ENCODE data around the gene CASKIN2.

The CASKIN2 gene

DNA sequence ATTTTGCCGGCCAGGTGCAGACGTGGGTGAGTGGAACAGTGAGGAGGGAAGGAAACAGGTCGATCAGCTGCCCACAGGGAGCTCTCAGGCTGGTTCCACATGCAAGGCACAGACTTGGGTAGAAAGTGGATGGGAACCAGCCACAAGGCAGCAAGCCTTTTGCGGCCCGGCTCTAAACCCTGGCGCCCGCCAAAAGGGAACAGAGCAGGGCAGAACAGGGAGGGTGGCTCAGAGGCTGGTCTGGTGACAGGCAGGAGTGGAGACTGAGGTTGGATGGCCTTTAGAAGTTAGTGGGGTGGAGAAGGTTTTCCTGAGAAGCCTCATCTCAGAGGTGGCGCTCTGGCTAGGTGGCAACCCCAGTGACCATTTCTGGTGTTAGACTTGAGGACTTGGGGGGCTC lies 20.5 kb upstream of the CASKIN2 start:
- Histone ChIP-seq H3K27me3 (ENCODE audit: insufficient read depth, low read length) (no peaks in the 10 kb centered on the region), H3K27ac (ENCODE audit: low read depth, low read length) (no peak overlapping the region), H4K91ac (ENCODE audit: low read depth, low read length) (no peak overlapping the region), H3K18ac (ENCODE audit: low read length) (no peak overlapping the region), H4K12ac (ENCODE audit: low read depth, low read length) (no peak overlapping the region), H3K79me2 (ENCODE audit: control insufficient read depth, insufficient read depth, low read length, poor library complexity) (no peaks in the 10 kb centered on the region), H2AK5ac (ENCODE audit: low read length) (no peak overlapping the region), H4K8ac (ENCODE audit: low read depth, low read length) (no peak overlapping the region), H3K36me3 (ENCODE audit: control insufficient read depth in 1 of 2, insufficient read depth in 2 of 2, low read length in 2 of 2) (peaks cover 2 to 6% of the 10 kb centered on the region in 2 experiments), H3K9ac (ENCODE audit: low read length) (no peak overlapping the region), H2BK120ac (ENCODE audit: insufficient read depth, low read length, poor library complexity) (no peak overlapping the region), H3K9me3 (ENCODE audit: insufficient read depth, low read depth, low read length) (peaks cover 2% of the 10 kb centered on the region), H3K4me2 (ENCODE audit: low read length) (no peak overlapping the region), H3K79me1 (ENCODE audit: low read length) (peaks cover 5% of the 10 kb centered on the region), H2AFZ (ENCODE audit: insufficient read depth, low read length, poor library complexity) (no peak overlapping the region), H3K4me3 (ENCODE audit: low read depth, low read length) (no peak overlapping the region), H2BK12ac (ENCODE audit: low read length) (no peak overlapping the region), H3K4ac (ENCODE audit: low read depth, low read length) (no peak overlapping the region), H3K14ac (ENCODE audit: low read length) (no peak overlapping the region), H3K23ac (ENCODE audit: low read length) (no peak overlapping the region), H2BK5ac (ENCODE audit: low read depth, low read length, poor library complexity) (no peak overlapping the region), H3K4me1 (ENCODE audit: control insufficient read depth in 1 of 2, insufficient read depth in 2 of 2, low read length in 2 of 2) (peaks cover 15 to 19% of the 10 kb centered on the region in 2 experiments)
- DNase-seq: no peak
- WGBS (ENCODE audit: extremely low coverage, insufficient coverage, insufficient read length): no CpG with 5 or more reads among the region's 8 CpGs

- Histone ChIP-seq H3K4me2 (ENCODE audit: low read length) (no peak overlapping the region), H4K12ac (ENCODE audit: low read depth, low read length) (no peak overlapping the region), H2BK5ac (ENCODE audit: low read depth, low read length, poor library complexity) (no peak overlapping the region), H3K4ac (ENCODE audit: low read depth, low read length) (no peak overlapping the region), H3K18ac (ENCODE audit: low read length) (no peak overlapping the region), H3K23ac (ENCODE audit: low read length) (no peak overlapping the region), H2BK12ac (ENCODE audit: low read length) (no peak overlapping the region), H2AFZ (ENCODE audit: insufficient read depth, low read length, poor library complexity) (no peak overlapping the region), H4K91ac (ENCODE audit: low read depth, low read length) (no peak overlapping the region), H3K4me1 (ENCODE audit: control insufficient read depth in 1 of 2, insufficient read depth in 2 of 2, low read length in 2 of 2) (peaks cover 8 to 14% of the 10 kb centered on the region in 2 experiments), H3K27me3 (ENCODE audit: insufficient read depth, low read length) (no peaks in the 10 kb centered on the region), H4K8ac (ENCODE audit: low read depth, low read length) (no peak overlapping the region), H3K14ac (ENCODE audit: low read length) (no peak overlapping the region), H3K36me3 (ENCODE audit: control insufficient read depth in 1 of 2, insufficient read depth in 2 of 2, low read length in 2 of 2) (peaks cover 2 to 3% of the 10 kb centered on the region in 2 experiments), H3K4me3 (ENCODE audit: low read depth, low read length) (no peak overlapping the region), H2BK120ac (ENCODE audit: insufficient read depth, low read length, poor library complexity) (no peak overlapping the region), H3K79me1 (ENCODE audit: low read length) (peaks cover under 1% of the 10 kb centered on the region), H3K9ac (ENCODE audit: low read length) (no peak overlapping the region), H2AK5ac (ENCODE audit: low read length) (no peak overlapping the region), H3K27ac (ENCODE audit: low read depth, low read length) (no peak overlapping the region), H3K9me3 (ENCODE audit: insufficient read depth, low read depth, low read length) (peaks cover under 1% of the 10 kb centered on the region), H3K79me2 (ENCODE audit: control insufficient read depth, insufficient read depth, low read length, poor library complexity) (no peaks in the 10 kb centered on the region)
- WGBS (ENCODE audit: extremely low coverage, insufficient coverage, insufficient read length): no CpG with 5 or more reads among the region's 15 CpGs
- no peak for DNase-seq
These were observed 19.8 kb upstream of the CASKIN2 start for GRCh38 chr17:75535119-75535537.

DNA sequence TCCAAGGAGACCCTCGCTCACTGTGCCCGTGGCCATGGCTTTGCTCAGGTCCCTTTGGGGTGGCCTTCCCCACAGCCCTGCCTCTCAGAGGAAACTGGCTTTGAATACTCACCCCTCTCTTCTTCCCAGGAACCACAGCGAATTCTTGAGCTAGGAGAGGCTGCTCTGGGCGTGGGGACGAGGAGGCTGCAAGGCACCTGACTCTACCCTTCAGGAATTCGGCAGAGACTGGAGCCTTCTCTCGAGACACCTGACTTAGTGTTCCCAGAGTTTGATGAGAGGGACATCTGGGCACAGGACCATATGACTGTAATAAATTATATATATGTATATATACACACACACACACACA lies 16.4 kb upstream of the CASKIN2 start:
- Histone ChIP-seq H3K79me1 (ENCODE audit: low read length) (no peaks in the 10 kb centered on the region), H2BK12ac (ENCODE audit: low read length) (no peak overlapping the region), H3K14ac (ENCODE audit: low read length) (no peak overlapping the region), H3K27me3 (ENCODE audit: insufficient read depth, low read length) (no peaks in the 10 kb centered on the region), H4K8ac (ENCODE audit: low read depth, low read length) (no peak overlapping the region), H3K36me3 (ENCODE audit: control insufficient read depth in 1 of 2, insufficient read depth in 2 of 2, low read length in 2 of 2) (peaks cover 2 to 3% of the 10 kb centered on the region in 2 experiments), H3K4me3 (ENCODE audit: low read depth, low read length) (no peak overlapping the region), H3K9ac (ENCODE audit: low read length) (no peak overlapping the region), H3K4me2 (ENCODE audit: low read length) (no peak overlapping the region), H3K4ac (ENCODE audit: low read depth, low read length) (no peak overlapping the region), H2BK120ac (ENCODE audit: insufficient read depth, low read length, poor library complexity) (no peak overlapping the region), H2AK5ac (ENCODE audit: low read length) (no peak overlapping the region), H3K4me1 (ENCODE audit: control insufficient read depth in 1 of 2, insufficient read depth in 2 of 2, low read length in 2 of 2) (peaks cover 6 to 10% of the 10 kb centered on the region in 2 experiments), H2BK5ac (ENCODE audit: low read depth, low read length, poor library complexity) (no peak overlapping the region), H3K18ac (ENCODE audit: low read length) (no peak overlapping the region), H3K27ac (ENCODE audit: low read depth, low read length) (no peak overlapping the region), H3K79me2 (ENCODE audit: control insufficient read depth, insufficient read depth, low read length, poor library complexity) (no peaks in the 10 kb centered on the region), H3K9me3 (ENCODE audit: insufficient read depth, low read depth, low read length) (no peaks in the 10 kb centered on the region), H4K12ac (ENCODE audit: low read depth, low read length) (no peak overlapping the region), H3K23ac (ENCODE audit: low read length) (no peak overlapping the region), H4K91ac (ENCODE audit: low read depth, low read length) (peak overlapping the region; percentile 20), H2AFZ (ENCODE audit: insufficient read depth, low read length, poor library complexity) (no peak overlapping the region)
- WGBS (ENCODE audit: extremely low coverage, insufficient coverage, insufficient read length): no CpG with 5 or more reads among the region's 7 CpGs
- peak; percentile 85 to 91 for DNase-seq

GRCh38 chr17:75530837-75531720 lies 15.7 kb upstream of the CASKIN2 start:
- H3K14ac ChIP-seq (ENCODE audit: low read length): no peak overlapping the region
- H3K27me3 ChIP-seq (ENCODE audit: insufficient read depth, low read length): no peaks in the 10 kb centered on the region
- H3K9me3 ChIP-seq (ENCODE audit: insufficient read depth, low read depth, low read length): no peaks in the 10 kb centered on the region
- H3K4me2 ChIP-seq (ENCODE audit: low read length): no peak overlapping the region
- H3K4me1 ChIP-seq (ENCODE audit: control insufficient read depth in 1 of 2, insufficient read depth in 2 of 2, low read length in 2 of 2): peaks cover 9 to 15% of the 10 kb centered on the region in 2 experiments
- H2AK5ac ChIP-seq (ENCODE audit: low read length): no peak overlapping the region
- no peak overlapping the region for H4K8ac ChIP-seq (ENCODE audit: low read depth, low read length)
- no peak overlapping the region for H2BK5ac ChIP-seq (ENCODE audit: low read depth, low read length, poor library complexity)
- no peak overlapping the region for H3K9ac ChIP-seq (ENCODE audit: low read length)
- no peak overlapping the region for H2BK120ac ChIP-seq (ENCODE audit: insufficient read depth, low read length, poor library complexity)
- H2BK12ac ChIP-seq (ENCODE audit: low read length): no peak overlapping the region
- H3K4me3 ChIP-seq (ENCODE audit: low read depth, low read length): no peak overlapping the region
- no peak overlapping the region for H4K12ac ChIP-seq (ENCODE audit: low read depth, low read length)
- H3K23ac ChIP-seq (ENCODE audit: low read length): no peak overlapping the region
- peak overlapping the region; percentile 55 for H3K4ac ChIP-seq (ENCODE audit: low read depth, low read length)
- peak overlapping the region; percentile 20 for H4K91ac ChIP-seq (ENCODE audit: low read depth, low read length)
- H3K18ac ChIP-seq (ENCODE audit: low read length): no peak overlapping the region
- no peak overlapping the region for H2AFZ ChIP-seq (ENCODE audit: insufficient read depth, low read length, poor library complexity)
- no peak for DNase-seq
- no peaks in the 10 kb centered on the region for H3K79me1 ChIP-seq (ENCODE audit: low read length)
- no CpG with 5 or more reads among the region's 19 CpGs for WGBS (ENCODE audit: extremely low coverage, insufficient coverage, insufficient read length)
- H3K79me2 ChIP-seq (ENCODE audit: control insufficient read depth, insufficient read depth, low read length, poor library complexity): no peaks in the 10 kb centered on the region
- H3K27ac ChIP-seq (ENCODE audit: low read depth, low read length): no peak overlapping the region
- H3K36me3 ChIP-seq (ENCODE audit: control insufficient read depth in 1 of 2, insufficient read depth in 2 of 2, low read length in 2 of 2): peaks cover 2 to 3% of the 10 kb centered on the region in 2 experiments
